ENCODE measurements around the gene MAN1A1. TPM values are rescaled to one million over a fixed set of nuclear protein-coding genes. Genes with fewer than 3 reads are reported as not detected.

The MAN1A1 gene
- total and polyA plus RNA-seq, 2 of the 4 experiments (the other 2 are of a cell fraction), result 5.9 to 6.4 TPM

DNA sequence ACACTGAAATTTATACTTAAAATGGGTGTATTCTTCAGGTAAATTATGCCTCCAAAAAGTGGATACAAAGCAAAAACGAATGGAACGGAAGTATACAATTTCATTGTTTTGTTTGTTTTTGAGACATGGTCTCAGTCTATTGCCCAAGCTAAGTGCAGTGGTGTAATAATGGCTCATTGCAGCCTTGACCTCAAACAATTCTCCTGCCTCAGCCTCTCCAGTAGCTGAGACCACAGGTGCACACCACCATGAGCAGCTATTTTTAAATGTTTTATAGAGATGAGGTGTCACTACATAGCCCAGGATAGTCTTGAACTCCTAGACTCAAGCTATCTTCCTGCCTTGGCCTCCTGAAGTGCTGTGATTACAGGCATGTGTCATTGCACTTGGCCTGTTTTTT, 122.2 kb downstream of the MAN1A1 start:
- BruUV-seq (replicated peaks), result no TSS peak
- no peak for TF ChIP-seq RCOR1 (IDR thresholded peaks at IDR 0.05; ENCODE audit: insufficient replicate concordance, low read length)
- no peak for TF ChIP-seq FOS (IDR thresholded peaks at IDR 0.05; ENCODE audit: low read depth, low read length)
- TF ChIP-seq, protein P1, sequence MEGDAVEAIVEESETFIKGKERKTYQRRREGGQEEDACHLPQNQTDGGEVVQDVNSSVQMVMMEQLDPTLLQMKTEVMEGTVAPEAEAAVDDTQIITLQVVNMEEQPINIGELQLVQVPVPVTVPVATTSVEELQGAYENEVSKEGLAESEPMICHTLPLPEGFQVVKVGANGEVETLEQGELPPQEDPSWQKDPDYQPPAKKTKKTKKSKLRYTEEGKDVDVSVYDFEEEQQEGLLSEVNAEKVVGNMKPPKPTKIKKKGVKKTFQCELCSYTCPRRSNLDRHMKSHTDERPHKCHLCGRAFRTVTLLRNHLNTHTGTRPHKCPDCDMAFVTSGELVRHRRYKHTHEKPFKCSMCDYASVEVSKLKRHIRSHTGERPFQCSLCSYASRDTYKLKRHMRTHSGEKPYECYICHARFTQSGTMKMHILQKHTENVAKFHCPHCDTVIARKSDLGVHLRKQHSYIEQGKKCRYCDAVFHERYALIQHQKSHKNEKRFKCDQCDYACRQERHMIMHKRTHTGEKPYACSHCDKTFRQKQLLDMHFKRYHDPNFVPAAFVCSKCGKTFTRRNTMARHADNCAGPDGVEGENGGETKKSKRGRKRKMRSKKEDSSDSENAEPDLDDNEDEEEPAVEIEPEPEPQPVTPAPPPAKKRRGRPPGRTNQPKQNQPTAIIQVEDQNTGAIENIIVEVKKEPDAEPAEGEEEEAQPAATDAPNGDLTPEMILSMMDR (conservative IDR thresholded peaks at IDR 0.05; ENCODE audit: low read depth, low read length), result no peak
- no peak for TF ChIP-seq RAD21 (IDR thresholded peaks at IDR 0.05; ENCODE audit: low read length)
- TF ChIP-seq BHLHE40 (IDR thresholded peaks at IDR 0.05; ENCODE audit: low read depth, low read length), result no peak
- TF ChIP-seq CEBPB (IDR thresholded peaks at IDR 0.05; ENCODE audit: low read depth, low read length), result no peak
- TF ChIP-seq MAZ (IDR thresholded peaks at IDR 0.05; ENCODE audit: borderline replicate concordance, low read depth, low read length), result no peak
- TF ChIP-seq, protein P2, sequence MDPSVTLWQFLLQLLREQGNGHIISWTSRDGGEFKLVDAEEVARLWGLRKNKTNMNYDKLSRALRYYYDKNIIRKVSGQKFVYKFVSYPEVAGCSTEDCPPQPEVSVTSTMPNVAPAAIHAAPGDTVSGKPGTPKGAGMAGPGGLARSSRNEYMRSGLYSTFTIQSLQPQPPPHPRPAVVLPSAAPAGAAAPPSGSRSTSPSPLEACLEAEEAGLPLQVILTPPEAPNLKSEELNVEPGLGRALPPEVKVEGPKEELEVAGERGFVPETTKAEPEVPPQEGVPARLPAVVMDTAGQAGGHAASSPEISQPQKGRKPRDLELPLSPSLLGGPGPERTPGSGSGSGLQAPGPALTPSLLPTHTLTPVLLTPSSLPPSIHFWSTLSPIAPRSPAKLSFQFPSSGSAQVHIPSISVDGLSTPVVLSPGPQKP (IDR thresholded peaks at IDR 0.05; ENCODE audit: borderline replicate concordance, low read depth, low read length), result no peak
- Histone ChIP-seq H3K27me3 (ENCODE audit: control insufficient read depth, insufficient read depth, low read length) (no peaks in the 10 kb centered on the region), H2BK15ac (ENCODE audit: low read depth, low read length) (no peak overlapping the region), H2AK5ac (ENCODE audit: low read depth, low read length) (no peak overlapping the region), H3K56ac (ENCODE audit: extremely low read depth, insufficient read depth, low read length) (no peak overlapping the region), H4K5ac (ENCODE audit: low read depth, low read length) (no peak overlapping the region), H4K8ac (ENCODE audit: low read depth in 2 of 2, low read length in 2 of 2) (no peak overlapping the region), H3K14ac (replicated peaks; ENCODE audit: low read depth, low read length) (no peak overlapping the region), H3K23ac (ENCODE audit: low read depth, low read length) (no peak overlapping the region), H3K9me3 (ENCODE audit: control insufficient read depth, insufficient read depth, low read length) (no peaks in the 10 kb centered on the region), H3K4ac (ENCODE audit: low read depth, low read length) (no peak overlapping the region), H2BK5ac (ENCODE audit: low read depth, low read length, poor library complexity, severe bottlenecking) (no peak overlapping the region), H2AK9ac (replicated peaks; ENCODE audit: low read depth, low read length, poor library complexity) (no peak overlapping the region), H3K79me1 (ENCODE audit: low read depth in 1 of 2, low read length in 2 of 2) (no peaks in the 10 kb centered on the region), H4K91ac (ENCODE audit: insufficient read depth, low read depth, low read length) (no peak overlapping the region), H3K4me3 (ENCODE audit: insufficient read depth, low read depth, low read length) (no peak overlapping the region), H2BK20ac (ENCODE audit: low read depth, low read length) (no peak overlapping the region), H3K27ac (ENCODE audit: insufficient read depth, low read length) (no peak overlapping the region), H3K4me1 (ENCODE audit: control insufficient read depth, insufficient read depth, low read length) (no peaks in the 10 kb centered on the region), H3K18ac (ENCODE audit: low read depth, low read length) (no peak overlapping the region), H2AFZ (replicated peaks; ENCODE audit: low read length, poor library complexity) (no peak overlapping the region), H3K9ac (ENCODE audit: low read depth, low read length) (no peak overlapping the region), H4K20me1 (ENCODE audit: insufficient read depth, low read length) (no peaks in the 10 kb centered on the region), H2BK120ac (ENCODE audit: low read depth, low read length) (no peak overlapping the region), H3K9me1 (ENCODE audit: insufficient read depth, low read length) (no peaks in the 10 kb centered on the region), H3K36me3 (ENCODE audit: control insufficient read depth, insufficient read depth, low read length) (no peaks in the 10 kb centered on the region), H3K4me2 (ENCODE audit: low read depth, low read length) (no peak overlapping the region)
- no CpG with 5 or more reads among the region's 2 CpGs for WGBS, 2 experiments (ENCODE audit: extremely low coverage in 2 of 2, insufficient read length in 1 of 2)
- in situ Hi-C loops (cut with MboI; ENCODE audit: low sequenced_read_pairs), result no loop called here
- intact Hi-C loops (cut with micrococcal nuclease), result no loop called here
- POLR2A ChIA-PET (ENCODE audit: unreplicated experiment), result no interaction called here
- CTCF ChIA-PET, result no interaction called here
- no peak for DNase-seq
- dilution Hi-C loops (cut with HindIII; ENCODE audit: low sequenced_read_pairs, unreplicated experiment), result no loop called here
- no peak for ATAC-seq (ENCODE audit: low read depth)
